GM21825 (cell line): ENCODE data around the gene GATA1.

Experiments used
- ATAC-seq: cut with Tn5 transposase; IDR thresholded peaks from one replicate; pipeline ENCODE4 v1.9.1; 2021; ENCODE audit warnings: mild to moderate bottlenecking, moderate library complexity; ENCODE audit not compliant: unreplicated experiment

Gene GATA1

DNA sequence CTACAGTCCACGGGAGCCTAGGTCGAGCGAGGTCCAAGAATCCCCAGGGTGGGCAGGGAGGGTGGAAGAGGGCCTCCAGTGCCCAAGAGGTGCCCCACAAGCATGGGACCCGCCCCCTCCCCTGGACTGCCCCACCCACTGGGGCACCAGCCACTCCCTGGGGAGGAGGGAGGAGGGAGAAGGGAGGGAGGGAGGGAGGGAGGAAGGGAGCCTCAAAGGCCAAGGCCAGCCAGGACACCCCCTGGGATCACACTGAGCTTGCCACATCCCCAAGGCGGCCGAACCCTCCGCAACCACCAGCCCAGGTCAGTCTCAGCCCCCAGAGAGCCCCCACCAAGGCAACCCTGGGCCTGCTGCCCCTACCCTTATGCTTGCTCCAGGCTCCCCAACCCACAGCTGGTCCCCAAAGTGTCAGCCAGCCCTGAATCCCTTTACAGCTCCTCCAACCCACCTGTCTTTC, at the start of gene GATA1:
TSS of gene GATA1 (plus strand) at position 250 of the 460 bp plus-strand sequence. CDS start 4,520 bp downstream, outside the sequence.
- no peak for ATAC-seq

DNA sequence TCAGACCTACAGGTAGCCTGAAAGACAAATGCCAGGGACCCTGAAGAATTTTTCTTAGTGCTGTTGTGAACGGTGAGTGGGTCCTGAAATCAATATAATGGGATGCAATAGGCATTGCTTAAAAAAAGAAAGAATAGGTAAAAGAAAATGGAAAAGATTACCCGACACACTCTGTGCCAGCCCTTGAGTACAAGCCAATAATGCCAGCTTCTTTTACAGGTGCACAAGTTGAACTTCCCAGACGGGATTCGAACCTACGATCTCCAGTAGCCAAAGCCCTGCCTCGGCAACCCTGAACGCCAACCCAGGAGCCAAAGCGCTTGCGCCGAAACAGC, 49.5 kb upstream of the GATA1 start:
- ATAC-seq = no peak

DNA sequence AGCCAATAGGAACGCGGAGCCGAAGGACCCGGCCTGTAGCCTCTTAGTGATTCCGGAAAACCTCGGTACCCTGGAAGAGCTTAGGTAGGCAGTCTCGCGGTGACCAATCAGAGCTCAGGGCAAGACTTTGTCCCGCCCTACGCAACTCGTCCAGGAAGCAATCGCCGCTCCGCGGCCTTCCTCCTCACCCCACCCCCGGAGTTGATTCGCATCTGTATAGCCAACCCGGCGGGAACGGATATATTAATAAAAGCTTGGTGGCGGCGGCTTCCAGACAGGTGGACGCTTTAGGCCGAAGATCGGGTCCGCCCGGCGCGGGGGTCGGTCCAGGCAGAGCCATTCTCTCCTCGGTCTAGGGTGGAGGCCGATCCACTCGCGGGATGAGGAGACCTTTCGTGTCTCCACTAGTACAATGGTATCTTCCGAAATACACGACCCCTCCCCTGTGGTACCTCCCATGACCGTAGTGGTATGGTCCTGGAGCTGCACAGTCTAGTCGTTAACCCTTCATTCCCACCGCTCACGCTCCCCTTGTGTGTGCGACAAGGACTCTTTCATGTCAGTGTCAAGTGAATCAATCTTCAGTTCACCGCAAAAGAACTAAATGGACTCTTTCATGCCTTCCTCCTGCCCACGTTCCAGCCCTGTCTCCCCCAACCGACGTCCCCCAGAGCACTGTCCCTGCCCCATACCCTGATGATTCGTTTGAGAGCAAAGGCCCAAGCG, 49.0 kb upstream of the GATA1 start:
- peak; percentile 96 for ATAC-seq

DNA sequence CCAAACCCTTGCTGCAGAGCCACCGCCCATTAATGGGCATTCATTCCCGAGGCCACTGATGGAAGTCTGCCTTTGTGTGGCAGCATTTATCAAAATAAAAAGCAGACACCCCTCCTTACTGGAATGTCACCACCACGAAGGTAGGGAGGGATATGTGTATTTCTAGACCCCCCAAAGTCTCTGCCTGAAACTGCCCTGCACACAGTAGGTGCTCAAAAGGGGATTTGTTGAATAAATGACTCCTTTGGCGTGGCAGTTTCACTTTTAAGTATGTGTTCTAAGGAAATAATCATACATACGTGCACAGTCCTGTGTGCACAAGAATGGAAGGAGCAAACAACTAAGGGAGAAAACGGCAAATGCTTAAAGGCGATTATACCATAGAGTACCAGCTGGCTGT, 48.5 kb upstream of the GATA1 start:
- ATAC-seq = no peak

DNA sequence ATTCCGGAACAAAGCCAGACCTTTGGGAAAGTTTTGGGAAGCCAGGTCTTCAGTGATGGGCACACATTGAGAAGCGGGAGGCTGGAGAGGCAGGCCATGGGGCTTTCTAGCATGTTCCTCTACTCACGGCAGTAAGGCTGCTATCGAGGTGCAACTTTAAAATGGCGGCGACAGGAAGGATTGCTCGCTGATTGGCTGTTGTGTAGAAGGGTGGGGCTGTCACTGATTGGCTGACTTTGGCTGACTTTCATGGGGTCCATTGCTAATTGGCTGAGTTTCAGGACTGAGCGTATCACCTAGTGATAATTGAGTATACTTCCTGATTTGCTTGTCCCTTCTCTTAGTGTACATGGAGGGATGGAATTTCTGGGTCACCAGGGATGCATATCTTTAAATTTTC, 44.6 kb upstream of the GATA1 start:
- ATAC-seq = no peak

DNA sequence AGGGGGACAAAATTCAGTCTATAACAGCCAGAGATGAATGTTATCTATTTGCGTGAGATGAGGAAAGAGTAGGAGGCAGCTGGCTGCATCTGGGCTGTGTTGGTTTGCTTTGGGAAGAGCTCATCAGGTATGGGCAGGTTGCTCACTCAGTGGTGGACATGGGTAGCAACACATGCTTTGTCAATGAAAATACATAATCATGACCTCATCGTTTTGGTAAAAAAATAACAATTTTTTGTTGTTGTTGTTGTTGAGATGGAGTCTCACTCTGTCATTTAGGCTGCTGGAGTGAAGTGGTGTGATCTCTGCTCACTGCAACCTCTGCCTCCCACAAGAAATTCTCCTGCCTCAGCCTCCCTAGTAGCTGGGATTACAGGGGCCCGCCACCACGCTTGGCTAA, 41.2 kb upstream of the GATA1 start:
- ATAC-seq = no peak

DNA sequence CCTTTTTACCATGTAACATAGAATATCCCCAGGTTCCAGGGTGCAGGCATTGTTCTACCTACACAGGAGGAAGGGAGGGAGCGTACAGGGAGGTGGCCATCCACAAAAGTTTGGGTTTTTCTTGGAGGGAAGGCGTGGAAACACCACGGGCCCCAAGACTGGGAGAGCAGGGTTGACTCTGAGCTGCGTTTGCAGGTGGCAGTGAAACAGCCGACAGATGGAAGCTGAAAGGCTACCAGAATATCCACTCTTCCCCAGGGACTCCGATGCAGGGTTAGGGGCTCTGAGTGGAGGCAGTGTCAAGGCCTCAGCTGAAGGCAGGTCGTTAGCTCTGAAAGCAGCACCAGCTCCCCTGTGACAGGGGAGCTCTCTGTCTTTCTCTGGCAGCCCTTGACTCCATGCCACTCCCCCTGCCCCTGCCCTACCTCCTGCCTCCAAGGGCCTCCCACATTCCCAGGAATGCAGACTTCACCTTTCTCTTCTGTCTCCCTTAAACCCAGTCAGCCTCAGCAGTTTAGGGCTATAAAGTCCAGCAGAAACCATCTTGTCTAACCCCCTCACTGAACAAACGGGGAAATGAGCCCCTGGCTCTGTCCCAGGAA, 38.9 kb upstream of the GATA1 start:
- ATAC-seq = no peak

DNA sequence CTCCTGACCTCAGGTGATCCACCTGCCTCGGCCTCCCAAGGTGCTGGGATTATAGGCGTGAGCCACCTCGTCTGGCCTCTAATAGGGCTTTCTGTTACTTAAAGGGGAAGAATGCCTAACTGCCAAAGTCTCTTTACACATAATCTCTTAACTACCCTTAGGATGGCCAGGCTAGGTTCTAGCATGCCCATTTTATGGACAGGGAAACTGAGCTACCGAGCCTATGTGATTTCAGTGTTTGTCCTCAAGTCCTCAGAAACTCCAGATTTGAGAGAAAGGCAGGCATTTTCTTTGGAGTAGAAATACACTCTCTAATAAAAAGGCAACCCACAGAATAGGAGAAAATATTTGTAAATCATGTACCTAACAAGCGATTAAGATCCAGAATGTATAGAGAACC, 37.2 kb upstream of the GATA1 start:
- ATAC-seq = no peak

DNA sequence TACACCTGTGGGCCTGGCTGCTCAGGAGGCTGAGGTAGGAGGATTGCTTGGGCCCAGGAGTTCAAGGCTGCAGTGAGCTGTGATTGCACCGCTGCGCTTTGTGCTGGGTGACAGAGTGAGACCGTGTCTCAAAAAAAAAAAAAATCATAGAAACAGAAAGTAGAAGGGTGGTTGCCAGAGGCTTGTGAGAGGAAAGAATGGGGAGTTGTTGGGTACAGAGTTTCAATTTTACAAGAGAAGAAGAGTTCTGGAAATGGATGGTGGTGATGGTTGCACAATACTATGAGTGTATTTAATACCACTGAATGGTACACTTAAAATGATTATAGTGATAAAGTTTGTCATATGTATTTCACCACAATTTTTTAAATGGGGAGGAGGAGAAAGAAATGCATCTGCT, 35.0 kb upstream of the GATA1 start:
- no peak for ATAC-seq

DNA sequence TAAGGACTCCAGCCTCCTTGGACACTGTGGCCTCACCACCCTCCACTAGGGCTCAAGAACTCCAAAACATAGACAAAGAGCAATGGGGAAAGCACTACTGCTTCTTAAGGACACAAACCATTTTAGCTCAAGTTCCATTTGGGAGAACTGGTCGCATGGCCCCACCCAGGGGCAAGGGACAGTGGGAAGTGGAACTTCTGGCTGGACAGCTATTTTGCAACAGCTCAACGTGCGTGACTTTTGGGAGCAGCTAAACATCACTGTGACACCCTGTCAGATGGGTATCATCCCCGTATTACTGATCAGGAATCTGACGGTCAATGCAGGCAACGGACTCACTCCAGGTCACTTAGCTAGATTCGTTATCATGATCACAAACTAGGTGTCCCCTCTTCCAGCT, 33.9 kb upstream of the GATA1 start:
- ATAC-seq = no peak

DNA sequence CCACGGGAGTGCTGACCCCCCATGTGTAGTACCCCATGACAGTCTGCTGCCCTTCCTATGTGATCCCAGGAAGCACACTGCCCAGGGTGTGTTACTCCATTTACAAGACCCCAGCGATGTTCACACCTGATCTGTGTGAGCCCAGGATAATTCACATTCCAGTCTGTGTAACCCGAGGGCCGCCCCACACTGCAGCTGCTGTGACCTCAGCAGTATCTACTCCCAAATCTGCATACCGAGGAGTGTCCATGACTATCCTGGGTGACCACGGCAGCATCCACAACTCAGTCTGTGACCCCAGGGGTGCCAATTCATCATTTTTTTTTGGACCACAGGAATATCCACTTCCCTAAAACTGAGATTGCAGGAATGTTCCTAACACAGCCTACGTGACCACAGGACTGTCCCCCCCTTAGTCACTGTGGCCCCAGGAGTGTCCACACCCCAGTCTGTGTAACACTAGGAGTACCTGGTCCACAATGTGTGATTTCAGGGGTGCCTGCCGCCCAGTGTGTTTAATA, 32.6 kb upstream of the GATA1 start:
- no peak for ATAC-seq

DNA sequence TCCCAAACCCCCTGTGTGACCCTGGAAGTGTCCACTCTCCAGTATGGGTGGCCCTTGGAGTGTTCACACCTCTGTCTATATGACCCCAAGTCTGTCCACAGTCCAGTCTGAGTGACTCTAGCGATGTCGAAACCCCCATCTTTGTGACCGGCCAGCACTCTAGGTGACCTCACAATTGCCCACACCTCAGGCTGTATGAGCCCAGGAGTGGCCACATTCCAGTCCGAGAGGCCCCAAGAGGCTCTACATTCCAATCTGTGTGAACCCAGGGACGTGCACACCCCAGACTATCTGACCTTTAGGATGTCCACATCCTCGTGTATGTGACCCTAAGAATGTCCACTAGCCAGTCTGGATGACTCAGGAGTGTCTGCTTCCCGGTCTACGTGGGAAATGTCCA, 32.2 kb upstream of the GATA1 start:
- no peak for ATAC-seq

DNA sequence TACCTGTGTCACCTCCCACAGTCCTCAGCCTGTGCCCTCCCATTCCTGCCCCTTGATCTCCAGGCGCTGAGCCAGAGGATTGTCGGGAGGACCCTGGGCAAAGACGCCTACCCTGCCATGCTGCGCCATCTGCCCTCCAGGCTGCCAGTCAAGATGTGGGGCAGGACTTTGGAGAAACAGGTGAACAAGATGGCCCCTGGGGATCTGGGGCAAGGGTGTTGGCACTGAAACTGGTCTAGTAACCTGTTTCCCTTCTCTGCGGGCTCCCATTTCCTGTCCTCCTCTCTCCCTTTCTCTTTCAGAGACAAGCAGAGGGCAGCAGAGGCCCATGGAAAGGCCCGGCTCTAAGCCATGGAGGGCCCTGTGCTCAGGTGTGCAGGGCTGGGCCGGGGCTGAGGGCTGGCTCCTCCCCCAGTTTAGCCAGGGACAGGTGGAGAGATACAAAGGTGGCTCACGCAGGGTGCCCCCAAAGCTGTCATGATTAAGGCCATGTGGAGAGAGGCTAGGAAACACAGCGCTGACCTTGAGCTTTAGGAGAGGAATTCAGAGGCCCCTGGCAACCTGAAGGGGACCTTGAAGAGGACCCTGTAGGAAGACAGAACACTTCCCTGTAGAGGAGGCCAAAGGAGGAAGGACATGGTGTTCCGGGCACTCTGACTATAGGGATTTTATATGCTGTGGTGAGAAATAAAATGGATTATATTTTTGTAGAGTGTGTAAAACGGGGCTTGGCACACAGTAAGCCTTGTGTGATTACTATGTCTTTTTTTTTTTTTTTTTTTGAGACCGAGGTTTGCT, 24.5 kb upstream of the GATA1 start, which contains the start of gene GLOD5:
TSS of gene GLOD5 (plus strand) at position 74 of the 798 bp plus-strand sequence. CDS start at position 118, 44 bp downstream.
- no peak for ATAC-seq

DNA sequence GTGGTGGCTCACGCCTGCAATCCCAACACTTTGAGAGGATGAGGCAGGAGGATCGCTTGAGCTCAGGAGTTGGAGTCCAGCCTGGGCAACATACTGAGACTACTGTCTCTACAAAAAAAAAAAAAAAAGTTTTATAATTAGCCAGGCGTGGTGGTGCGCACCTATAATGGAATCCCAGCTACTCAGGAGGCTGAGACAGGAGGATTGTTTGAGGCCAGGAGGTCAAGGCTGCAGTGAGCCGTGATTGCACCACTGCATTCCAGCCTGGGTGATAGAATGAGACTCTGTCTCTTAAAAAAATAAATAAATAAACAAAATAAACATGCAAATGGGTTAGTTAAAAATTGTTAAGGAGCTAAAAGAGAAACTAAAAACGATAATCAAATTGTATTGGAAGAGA, 17.2 kb upstream of the GATA1 start:
- ATAC-seq = no peak

DNA sequence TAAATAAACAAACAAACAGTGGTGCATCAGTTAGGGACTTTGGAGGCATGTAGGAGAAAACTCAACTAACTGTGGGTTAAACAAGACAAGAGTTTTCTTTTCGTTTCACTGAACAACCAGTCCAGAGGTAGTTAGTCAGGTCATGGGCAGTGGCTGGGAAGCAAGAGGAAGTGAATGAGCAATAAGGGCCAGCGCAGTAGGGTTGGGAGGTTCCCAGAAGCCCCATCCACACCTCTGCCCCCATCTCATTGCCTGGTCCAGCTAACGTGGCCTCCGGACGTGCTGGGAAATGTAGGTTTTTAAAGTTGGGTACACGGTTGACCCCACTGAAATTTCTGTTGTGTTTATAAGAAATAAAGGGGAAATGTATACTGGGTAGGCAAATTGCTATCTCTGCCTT, 16.1 kb upstream of the GATA1 start:
- no peak for ATAC-seq

DNA sequence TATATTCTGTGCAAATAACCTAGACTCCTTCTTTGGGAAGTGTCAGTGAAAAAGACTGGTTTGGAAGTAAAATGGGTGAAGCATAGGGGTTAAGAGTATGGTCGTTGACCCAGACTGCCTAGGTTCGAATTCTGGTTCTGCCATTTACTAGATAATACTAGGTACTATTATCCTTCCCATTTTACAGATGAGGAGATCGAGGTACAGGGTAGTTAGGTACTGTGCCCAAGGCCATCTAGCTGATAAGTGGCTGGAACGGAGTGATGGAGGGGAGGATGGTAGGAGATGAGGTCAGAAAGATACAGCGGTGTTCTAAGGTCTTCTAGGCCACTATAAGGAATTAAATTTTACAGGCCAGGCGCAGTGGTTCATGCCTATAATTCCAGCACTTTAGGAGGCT, 13.8 kb upstream of the GATA1 start:
- no peak for ATAC-seq

DNA sequence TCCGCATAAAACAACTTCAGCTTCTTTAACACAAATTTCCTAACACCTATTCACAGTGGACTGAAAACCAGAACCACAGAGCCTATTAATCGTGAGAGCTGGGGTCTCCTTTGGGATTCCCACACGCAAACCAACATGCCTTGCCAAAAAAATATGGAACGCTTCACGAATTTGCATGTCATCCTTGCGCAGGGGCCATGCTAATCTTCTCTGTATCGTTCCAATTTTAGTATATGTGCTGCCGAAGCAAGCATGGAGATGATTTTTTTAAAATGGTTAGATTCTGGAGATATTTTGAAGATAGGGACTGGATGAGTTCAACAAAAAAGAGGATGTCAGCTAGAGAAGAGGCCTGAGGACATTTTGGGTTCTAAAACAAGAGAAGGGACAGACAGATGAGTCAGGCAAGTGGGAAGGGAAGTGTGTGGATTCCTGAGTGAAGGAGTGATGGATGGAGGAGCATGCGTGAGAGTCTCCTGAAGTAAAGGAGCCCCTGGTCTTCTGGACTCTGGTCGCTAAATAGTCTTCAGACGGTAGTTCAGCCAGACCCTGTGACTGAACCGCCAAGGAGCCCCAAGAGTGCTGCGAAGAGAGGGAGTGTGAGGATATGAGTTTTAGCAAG, 9.5 kb upstream of the GATA1 start:
- no peak for ATAC-seq

DNA sequence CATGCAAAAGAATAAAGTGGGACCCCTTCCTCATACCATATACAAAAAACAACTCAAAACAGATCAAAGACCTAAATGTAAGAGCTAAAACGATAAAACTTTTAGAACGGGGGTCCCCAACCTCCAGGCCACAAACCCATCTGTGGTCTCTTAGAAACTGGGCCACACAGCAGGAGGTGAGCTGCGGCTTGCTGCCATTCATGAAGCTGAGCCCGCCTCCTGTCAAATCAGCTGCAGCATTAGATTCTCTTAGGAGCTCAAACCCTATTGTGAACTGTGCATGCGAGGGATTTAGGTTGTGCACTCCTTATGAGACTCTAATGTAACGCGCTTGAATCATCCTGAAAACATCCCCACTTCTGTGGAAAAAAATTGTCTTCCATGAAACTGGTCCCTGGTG, 7.0 kb upstream of the GATA1 start:
- no peak for ATAC-seq

DNA sequence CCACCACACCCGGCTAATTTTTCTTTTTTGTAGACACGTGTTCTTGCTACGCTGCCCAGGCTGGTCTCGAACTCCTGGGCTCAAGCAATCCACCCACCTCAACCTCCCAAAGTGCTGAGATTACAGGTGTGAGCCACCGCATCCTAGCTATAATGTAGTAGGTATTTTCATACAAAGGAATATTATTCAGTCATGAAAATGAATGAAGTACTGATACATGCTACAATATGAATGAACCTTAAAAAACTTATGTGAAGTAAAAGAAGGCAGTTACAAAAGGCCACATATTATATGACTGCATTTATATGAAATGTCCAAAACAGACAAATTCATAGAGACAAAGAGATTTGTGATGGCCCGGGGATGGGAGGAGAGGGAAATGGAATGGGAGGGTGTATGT, 4.7 kb upstream of the GATA1 start:
- ATAC-seq = no peak

DNA sequence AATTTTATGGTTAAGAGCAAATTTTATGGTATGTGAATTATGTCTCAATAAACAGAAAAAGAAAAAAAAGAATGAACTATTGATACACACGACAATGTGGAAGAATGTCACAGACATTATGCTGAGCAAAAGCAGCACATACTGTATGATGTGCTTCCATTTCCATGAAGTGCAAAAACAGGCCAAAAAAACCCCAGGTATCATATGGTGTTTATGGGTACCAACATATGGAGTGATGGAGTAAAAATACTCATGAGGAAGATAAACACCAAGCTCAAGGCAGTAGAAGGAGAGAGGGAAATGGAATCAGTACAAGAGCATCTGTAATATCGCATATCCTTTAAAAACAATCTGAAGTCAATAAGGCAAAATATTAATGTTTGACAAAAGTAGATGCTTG, 4.2 kb upstream of the GATA1 start:
- ATAC-seq = no peak

DNA sequence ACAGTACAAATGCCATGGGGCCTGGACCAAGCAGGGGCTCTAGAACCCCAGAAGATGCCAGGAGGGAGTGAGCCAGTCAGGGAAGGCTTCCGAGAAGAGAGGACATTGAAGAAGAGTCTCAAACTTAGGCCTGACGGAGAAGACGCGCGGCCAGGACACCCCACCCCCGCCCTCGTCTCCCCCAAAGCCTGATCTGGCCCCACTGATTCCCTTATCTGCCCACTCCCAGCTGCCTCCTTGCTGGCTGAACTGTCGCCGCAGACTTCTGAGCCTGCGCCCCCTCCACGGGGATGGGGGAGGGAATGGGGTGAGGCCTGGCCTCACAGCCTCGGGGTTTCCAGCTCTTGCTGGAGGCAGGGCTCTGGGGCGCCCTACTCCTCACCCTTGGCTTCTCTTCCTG, 3.6 kb upstream of the GATA1 start:
- no peak for ATAC-seq
